C4-2B (cell line): ENCODE data around the gene GHDC.

Experiments
- CTCF ChIP-seq: fragments of 450-650 bp; conservative IDR thresholded peaks from 2 replicates; pipeline ENCODE4 v1.5.1; 2017; ENCODE audit warnings: mild to moderate bottlenecking
- ZFX ChIP-seq: fragments of 450-650 bp; IDR thresholded peaks from 2 replicates; pipeline ENCODE4 v1.6.1; 2017

- TF ChIP-seq CTCF = no peak
- TF ChIP-seq ZFX = no peak
Measured at GRCh38 chr17:42225646-42226045, 31.4 kb upstream of the GHDC start.
